ENCODE data around the gene ICAM5. TPM values are rescaled to one million over a fixed set of nuclear protein-coding genes. Genes with fewer than 3 reads are reported as not detected.

ICAM5 gene
- total and polyA plus RNA-seq, 9 of the 15 experiments (the other 6 are each of a cell fraction or from before 2014, with no cell fraction given): 0.10 to 114 (median 13.7) TPM

- peak; percentile 29; the same call in 1 of the 2 replicates for TF ChIP-seq E2F3 (CRISPR knock-in tag; IDR thresholded peaks at IDR 0.05)
- no peak for TF ChIP-seq MGA (IDR thresholded peaks at IDR 0.05)
- TF ChIP-seq PREB (CRISPR knock-in tag; IDR thresholded peaks at IDR 0.05): no peak
- TF ChIP-seq KDM1A (IDR thresholded peaks at IDR 0.05): peak in 1 of 2 experiments; percentile 22; a peak in 1 of 4 replicates
- peak; percentile 85 for TF ChIP-seq E2F4 (CRISPR knock-in tag; IDR thresholded peaks at IDR 0.05; ENCODE audit: low read depth)
- no peak for TF ChIP-seq ZNF764 (CRISPR knock-in tag; IDR thresholded peaks at IDR 0.05; ENCODE audit: low read depth)
- TF ChIP-seq ZNF511 (CRISPR knock-in tag; IDR thresholded peaks at IDR 0.05): peak; percentile 52
- peak; percentile 100 for TF ChIP-seq ZNF740 (CRISPR knock-in tag; IDR thresholded peaks at IDR 0.05)
- peak in 1 of 2 experiments; percentile 97; a peak in 2 of 4 replicates for TF ChIP-seq ZNF740 (tag; IDR thresholded peaks at IDR 0.05)
- peak; percentile 47; the same call in 1 of the 2 replicates for TF ChIP-seq TCF7 (IDR thresholded peaks at IDR 0.05; ENCODE audit: borderline replicate concordance)
- TF ChIP-seq GTF2F1 (IDR thresholded peaks at IDR 0.05; ENCODE audit: low read depth, low read length): peak; percentile 53; the same call in 1 of the 2 replicates
These were observed 43.4 kb downstream of the ICAM5 start, which contains the start of gene RAVER1 (continued) for GRCh38 chr19:10332965-10333757.

All from K562 (cell line).